Anterior cingulate cortex (tissue), 58 donors: ENCODE measurements around the gene EIF4E3.

Experiments used
- DNase-seq, 58 donors: peaks; one replicate each; lab custom pipeline; 2025; lab: John Stamatoyannopoulos, UW

EIF4E3 gene

GRCh38 chr3:71724171-71724453 is 1.1 kb downstream of the EIF4E3 start:
- DNase-seq: no peak

GRCh38 chr3:71723452-71724170 is 1.6 kb downstream of the EIF4E3 start:
- DNase-seq: no peak

GRCh38 chr3:71722693-71723092 is 2.5 kb downstream of the EIF4E3 start:
- no peak for DNase-seq

GRCh38 chr3:71721651-71722157 is 3.5 kb downstream of the EIF4E3 start:
- DNase-seq: no peak

- DNase-seq: no peak
These were observed 4.2 kb downstream of the EIF4E3 start for GRCh38 chr3:71721002-71721401.

- no peak for DNase-seq
These were observed 7.1 kb downstream of the EIF4E3 start for GRCh38 chr3:71718072-71718471.

- no peak for DNase-seq
These were observed 10.6 kb downstream of the EIF4E3 start for GRCh38 chr3:71714595-71714994.

GRCh38 chr3:71713041-71713440 is 12.2 kb downstream of the EIF4E3 start:
- no peak for DNase-seq

- DNase-seq: peak in 2 of 58 donors; percentile 28 to 73
These were observed 14.2 kb downstream of the EIF4E3 start for GRCh38 chr3:71710906-71711494.

- DNase-seq: no peak
These were observed 15.2 kb downstream of the EIF4E3 start for GRCh38 chr3:71709908-71710511.

- peak in 28 of 58 donors; percentile 3 to 80 (median 32) for DNase-seq
These were observed 16.6 kb downstream of the EIF4E3 start for GRCh38 chr3:71708476-71709105.

GRCh38 chr3:71707595-71707994 is 17.6 kb downstream of the EIF4E3 start:
- no peak for DNase-seq

GRCh38 chr3:71705681-71706080 is 19.5 kb downstream of the EIF4E3 start:
- DNase-seq: no peak

GRCh38 chr3:71704915-71705314 is 20.3 kb downstream of the EIF4E3 start:
- DNase-seq: no peak

- DNase-seq: no peak
These were observed 21.4 kb downstream of the EIF4E3 start for GRCh38 chr3:71703797-71704196.

GRCh38 chr3:71702131-71703024 is 22.8 kb downstream of the EIF4E3 start:
- no peak for DNase-seq

- DNase-seq: no peak
These were observed 23.9 kb downstream of the EIF4E3 start for GRCh38 chr3:71701251-71701762.

GRCh38 chr3:71695000-71695482 is 30.2 kb downstream of the EIF4E3 start:
- peak in 26 of 58 donors; percentile 2 to 63 (median 34) for DNase-seq

GRCh38 chr3:71694358-71694999 is 30.7 kb downstream of the EIF4E3 start:
- no peak for DNase-seq
